ENCODE results near the gene CTDSPL. TPM values are rescaled to one million over a fixed set of nuclear protein-coding genes. Genes with fewer than 3 reads are reported as not detected.
A peak's percentile ranks its signal among the peaks of the same experiment; 100 is the strongest.

The CTDSPL gene
- total RNA-seq, 1 donor from 2014 or later, result 13.1 TPM

DNA sequence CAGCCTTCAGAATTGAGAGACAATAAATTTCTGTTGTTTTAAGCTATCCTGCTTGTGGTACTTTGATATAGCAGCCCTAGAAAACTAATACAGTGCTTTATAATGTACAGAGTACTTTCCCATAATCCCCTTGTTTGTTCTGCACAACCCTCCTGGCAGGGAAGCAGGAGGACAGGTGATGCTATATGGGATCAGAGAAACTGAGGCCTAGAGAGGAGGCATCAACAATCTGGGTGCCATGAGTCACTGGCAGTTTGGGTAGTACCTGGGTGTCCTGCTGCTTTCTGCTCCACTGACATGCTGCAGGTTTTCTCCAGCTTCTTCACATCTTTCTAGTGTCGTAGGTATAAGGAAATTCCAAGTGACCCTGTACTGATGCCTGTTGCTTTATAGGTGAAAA, 55.0 kb downstream of the CTDSPL start:
- no peak for DNase-seq

GRCh38 chr3:37918627-37919026, 56.9 kb downstream of the CTDSPL start:
- DNase-seq, result no peak

- DNase-seq, result no peak
Observed at GRCh38 chr3:37920156-37920699, 58.5 kb downstream of the CTDSPL start.

DNA sequence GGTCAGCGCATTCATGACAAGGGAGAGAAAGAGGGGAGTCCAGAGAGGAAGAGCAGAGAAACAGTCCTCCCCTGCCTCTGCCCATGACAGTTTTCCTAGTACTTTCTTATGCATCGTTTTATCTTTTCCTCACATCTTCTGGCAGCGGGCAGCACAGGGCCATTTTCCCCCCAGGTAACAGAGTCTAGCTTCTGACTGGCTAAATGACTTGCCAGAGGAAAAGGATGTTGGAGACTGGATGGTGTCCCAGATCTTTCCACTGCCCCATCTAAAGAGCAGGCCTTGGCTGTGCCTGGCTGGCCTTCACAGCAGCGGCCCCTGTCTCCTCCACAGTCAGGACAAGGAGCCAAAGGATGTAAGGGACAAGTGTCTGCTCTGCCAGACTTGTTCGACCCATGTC, 59.3 kb downstream of the CTDSPL start:
- DNase-seq, result no peak

DNA sequence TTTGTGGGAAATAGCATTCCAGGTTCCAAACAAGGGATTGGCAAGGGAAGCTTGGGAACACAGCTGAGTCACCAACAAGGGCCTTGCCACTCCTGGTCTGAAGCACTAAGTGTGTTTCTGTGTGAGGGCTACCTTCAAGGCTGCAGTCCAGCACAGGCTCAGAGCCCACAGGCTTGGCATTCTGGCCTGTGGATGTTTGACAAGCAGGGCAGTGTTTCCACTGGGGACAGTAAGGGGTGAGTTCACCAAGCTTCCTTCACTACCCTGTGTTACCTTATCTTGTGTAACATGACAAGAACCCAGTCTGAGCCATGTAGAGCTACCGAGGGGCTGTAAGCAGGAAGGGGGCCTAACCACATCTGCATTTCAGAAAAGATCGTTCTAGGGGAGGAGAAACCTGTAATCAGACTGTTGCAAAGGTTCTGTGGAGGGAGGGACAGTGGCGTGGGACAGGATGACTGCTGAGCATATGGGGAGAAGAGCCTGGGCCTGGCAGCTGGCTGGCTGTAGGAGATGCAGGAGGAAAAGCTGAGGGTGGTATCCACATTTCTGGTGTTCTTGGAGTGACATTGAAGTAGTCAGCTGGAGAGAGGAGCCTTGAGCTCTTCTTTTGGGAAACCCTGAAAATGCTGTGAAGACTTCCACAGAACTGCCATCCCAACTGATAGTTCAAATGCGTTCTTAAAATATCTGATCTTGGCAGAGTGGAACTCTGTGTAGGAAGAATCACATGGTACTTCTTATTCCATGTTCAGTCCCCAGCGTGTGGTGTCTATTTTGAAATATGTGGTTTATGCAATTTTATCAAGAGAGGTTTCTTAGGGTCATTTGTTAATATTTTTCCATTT, 61.3 kb downstream of the CTDSPL start:
- peak; percentile 44 for DNase-seq

DNA sequence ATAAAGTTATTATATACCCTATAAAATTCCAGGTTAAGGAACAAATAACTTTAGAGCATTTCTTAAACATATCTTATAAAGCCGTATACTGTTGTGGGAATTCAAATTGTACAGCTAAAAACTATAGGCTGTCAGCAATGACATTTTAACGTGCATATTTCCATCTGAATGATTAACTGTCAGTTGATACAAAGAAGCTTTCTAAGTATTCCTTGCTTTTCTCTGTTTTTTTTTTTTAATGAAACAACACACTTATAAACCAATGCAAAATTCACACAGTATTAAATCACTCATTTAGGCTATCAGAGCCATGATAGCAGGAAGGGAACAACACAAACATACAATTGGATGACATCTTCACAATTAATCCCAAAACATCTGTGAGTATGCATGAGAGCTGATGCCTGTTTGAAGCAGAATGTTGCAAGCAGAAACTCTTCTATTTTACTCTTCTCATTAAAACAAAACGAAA, 61.9 kb downstream of the CTDSPL start:
- no peak for DNase-seq

DNA sequence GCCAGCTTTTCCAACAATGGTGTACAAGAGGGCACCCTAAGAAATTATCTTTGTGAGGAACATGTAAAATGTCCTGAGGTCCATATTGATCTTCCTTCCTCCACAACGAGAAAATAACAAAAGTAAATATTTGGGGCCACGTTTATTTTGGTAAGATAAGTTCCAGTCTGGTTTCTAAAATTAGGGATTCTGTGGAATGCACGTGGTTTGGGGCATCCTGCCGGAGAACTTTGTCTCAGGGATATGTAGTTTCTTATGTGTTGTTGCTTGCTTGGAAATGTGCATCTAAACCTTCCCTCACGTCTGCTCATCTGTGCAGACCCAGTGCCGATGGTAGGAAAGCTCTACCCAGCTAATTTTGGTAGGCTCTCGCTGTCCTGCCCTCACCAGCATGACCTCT, 62.8 kb downstream of the CTDSPL start:
- no peak for DNase-seq

GRCh38 chr3:37925157-37925556, 63.5 kb downstream of the CTDSPL start:
- DNase-seq, result no peak

- no peak for DNase-seq
Observed at GRCh38 chr3:37926611-37927010, 64.9 kb downstream of the CTDSPL start.

DNA sequence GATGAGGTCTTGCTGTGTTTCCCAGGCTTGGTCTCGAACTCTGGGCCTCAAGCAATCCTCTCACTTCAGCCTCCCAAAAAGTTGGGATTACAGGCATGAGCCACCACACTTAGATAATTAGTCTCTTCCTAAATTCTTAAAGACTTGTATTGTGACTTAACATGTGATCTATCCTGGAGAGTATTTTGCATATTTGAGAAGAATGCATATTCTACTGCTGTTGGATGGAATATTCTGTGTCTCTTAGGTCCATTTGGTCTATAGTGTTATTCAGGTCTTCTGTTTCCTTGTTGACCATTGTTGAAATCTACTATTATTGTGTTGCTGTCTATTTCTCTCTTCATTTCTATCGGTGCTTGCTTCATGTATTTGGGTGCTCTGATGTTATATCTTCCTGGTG, 68.8 kb downstream of the CTDSPL start:
- DNase-seq, result no peak

DNA sequence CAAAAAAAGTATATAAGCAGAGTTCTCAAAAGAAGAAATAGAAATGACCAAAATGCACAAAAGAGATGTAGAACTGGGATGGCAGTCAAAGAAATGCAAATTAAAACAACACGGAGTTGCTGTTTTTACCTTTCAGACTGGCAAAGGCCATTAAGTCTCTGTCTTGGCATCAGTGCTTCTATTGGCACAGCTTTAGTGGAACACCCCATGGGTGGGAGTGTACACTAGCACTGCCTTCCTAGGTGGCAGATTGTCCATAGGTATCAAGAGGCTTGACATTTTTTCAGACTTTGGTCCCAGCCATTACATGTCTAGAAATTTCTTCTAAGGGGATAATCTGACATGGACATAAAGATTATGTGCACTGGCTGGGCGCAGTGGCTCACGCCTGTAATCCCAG, 70.8 kb downstream of the CTDSPL start:
- DNase-seq, result no peak

GRCh38 chr3:37934631-37935289, 73.1 kb downstream of the CTDSPL start:
- DNase-seq, result no peak

GRCh38 chr3:37935290-37935668, 73.6 kb downstream of the CTDSPL start:
- DNase-seq, result no peak

DNA sequence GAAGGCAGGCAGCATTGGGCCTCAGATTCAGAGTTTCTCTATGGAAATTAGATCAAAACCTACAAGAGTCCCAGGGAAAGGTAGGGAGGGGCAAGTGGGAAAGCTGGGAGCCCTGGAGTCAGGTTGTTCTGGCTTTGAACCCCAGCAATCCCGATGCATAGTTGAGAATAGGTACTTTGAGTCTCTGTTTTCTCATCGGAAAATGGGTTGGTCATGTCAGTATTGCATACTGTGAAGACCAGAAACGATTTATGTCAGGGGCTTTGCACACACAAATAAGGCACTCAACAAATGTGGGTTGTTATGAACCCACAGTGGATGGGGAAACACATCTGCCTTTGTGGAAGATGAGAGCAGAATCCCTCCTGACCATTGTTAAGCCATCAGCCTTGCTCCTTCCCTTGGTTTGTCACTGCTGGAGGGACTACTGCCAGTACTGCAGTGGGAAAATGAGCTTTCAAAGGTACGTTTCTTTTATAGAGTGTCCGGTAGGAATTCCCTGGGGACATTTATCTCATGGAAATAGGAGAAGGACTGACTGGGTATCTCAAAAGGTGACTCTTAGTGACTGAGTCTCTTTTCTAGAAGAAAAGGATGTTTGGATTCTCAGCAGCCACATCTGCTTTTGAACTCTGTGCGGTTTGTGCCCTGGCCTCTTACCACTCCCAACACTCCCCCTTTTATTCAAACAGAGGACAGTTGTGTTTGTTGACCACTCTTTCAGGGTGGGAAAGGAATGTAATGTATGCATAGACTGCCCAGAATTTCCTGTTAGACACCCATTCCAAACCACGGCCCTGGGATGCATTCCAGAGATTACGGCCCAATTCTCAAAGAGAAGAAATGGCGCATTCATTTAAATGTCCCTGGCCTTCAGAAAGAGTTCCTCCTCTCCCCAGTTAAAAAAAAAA, 74.3 kb downstream of the CTDSPL start:
- DNase-seq, result no peak

DNA sequence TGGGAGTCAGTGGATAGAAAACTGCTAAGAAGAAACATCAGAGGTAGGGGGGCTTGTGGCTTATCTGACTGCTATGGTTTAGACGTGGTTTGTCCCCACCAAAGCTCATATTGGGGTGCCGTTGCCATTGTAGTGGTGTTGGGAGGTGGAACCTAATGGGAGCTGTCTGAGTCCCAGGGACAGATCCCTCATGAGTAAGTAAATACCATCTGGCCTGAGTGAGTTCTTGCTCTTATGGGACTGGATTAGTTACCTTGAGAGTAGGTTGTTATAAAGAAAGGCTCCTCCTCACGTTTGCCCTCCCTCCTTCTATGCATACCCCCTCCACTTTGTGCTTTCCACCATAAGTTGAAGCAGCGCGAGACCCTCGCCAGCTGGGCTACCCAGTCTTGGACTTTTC, 75.5 kb downstream of the CTDSPL start:
- no peak for DNase-seq

DNA sequence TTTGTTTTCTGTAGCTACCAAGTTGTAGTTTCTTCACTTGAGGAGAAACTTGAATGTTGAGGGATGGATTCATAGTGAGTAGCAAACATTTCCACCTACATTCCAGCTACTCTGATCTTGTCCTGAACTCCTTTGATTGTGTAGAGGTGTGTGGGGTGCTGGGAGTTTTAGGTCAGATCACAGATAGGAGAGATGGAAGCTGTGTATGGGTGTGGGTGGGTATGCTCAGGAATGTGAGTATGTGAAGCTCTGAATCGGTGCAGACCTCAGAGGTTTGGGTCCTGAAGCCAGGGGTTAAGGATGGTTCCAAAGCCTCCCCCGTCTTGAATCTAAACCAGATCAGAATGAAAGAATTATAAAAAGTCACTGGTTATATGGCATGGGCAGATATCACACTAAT, 76.3 kb downstream of the CTDSPL start:
- DNase-seq, result no peak

GRCh38 chr3:37940242-37940908, 78.7 kb downstream of the CTDSPL start:
- DNase-seq, result no peak

DNA sequence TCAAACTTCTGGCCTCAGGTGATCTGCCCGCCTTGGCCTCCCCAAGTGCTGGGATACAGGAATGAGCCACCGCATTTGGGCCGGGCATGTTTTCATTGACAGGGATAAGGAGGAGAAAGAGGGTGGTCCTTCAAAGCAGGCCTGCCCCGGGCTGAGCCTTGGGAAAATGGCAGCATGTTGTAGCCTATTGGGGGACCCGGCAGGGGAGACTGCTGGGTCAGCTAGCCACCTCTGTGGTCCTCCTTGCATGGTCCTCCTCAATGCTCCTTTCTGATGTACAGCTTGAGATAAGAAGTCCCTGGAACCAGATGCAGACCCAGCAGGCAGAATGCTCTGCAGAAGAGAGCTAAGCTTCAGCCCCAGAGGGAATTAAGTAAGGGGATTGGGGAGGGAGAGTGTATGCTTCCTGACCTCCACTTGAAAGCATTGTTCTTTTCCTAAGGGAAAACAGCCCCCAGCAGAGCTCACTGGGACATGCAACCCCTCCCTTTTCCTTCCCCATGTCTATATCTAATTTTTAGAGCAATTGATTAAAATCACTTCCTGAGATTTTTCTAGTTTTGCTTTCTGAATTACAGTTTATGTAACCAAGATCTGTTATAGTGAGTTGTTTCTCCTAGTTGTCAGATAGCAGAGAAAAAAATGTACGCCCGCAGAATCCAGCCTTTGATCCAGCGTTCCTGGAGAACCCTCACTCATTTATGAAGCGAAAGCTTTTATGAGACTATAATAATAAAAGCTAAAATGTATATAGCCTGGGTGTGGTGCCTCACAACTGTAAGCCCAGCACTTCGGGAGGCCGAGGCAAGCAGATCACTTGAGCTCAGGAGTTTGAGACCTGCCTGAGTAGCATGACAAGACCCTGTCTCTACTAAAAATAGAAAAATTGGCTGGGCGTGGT, 80.2 kb downstream of the CTDSPL start:
- DNase-seq, result no peak

DNA sequence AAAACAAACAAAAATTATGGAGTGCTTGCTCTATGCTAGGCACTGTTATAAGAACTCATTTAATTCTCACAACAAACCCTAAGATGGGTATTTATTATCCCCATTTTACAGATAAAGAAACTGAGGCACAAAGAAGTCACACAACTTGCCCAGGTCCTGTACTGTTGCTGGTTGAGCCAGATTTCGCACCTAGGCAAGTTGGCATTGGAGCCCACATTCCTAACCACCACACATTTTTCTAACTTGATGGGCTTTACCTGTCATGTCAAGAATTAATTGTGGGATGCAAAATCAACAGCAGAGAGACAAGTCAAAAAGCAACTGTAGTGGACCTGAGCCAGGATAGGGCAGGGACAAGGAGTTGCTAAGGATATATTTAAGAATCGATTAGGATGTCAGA, 81.0 kb downstream of the CTDSPL start:
- DNase-seq, result no peak

DNA sequence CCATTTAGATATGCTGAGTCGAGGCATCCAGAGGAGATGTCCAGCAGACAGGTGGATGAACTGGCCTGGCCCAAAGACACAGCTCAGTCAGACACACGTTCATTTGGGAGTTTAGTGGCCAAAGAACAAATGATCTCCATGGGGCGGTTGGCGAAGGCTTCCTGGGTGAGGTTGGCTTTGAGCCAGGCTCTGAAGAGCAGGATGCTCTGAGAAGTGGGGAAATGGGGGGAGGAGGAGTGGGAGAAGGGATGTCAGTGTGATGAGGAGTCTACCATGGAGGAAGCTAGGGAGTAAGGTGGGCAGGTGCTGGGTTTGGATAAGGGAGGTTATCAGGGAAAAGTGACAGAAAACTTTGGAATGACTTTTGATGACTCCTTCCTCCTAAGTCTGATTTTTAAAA, 81.4 kb downstream of the CTDSPL start:
- no peak for DNase-seq
